Measurements from ENCODE around the gene OSER1.

OSER1 gene

DNA sequence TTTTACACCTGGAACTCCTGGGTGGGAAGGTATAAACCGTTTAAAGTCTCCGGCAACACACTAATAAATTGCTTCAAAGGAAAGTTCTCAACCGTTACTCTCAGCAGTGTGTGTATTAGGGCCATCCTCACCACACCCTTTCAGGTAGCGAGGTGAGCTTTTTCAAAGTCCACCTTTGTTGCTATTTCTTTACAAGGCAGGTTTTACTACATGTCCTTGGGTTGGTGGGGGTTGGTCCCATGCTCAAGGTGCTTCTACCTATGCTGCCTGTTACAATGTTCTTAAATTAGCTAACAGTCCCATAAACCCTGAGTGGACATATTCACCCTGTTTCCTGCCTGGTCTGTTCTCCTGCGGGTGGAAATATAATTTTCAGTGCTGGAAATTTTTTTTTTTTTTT, 13.2 kb upstream of the OSER1 start:
- DNase-seq: no peak

DNA sequence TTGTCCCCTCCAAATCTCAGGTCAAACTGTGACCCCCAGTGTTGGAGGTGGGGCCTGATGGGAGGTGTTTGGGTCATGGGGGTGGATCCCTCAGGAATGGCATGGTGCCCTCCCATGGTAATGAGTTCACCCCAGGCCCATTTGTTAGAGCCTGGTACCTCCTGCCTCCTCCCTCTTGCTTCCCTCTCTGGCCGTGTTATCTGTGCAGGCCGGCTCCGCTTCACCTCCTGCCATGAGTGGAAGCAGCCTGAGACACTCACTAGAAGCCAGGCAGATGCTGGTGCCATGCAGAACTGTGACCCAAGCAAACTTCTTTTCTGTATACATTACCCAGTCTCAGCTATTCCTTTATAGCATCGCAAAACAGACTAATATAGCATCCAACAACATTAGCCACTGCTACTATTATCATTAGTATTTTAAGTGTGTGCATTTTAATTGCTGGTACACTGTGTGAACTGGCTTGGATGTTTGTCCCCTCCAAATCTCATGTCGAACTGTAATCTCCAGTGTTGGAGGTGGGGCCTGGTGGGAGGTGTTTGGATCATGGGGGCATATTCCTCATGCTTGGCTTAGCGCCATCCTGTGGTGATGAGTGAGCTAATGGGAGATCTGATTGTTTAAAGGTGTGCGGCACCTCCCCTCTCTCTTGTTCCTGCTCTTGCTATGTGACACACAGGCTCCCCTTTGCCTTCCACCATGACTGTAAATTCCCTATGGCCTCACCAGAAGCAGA, 12.2 kb upstream of the OSER1 start:
- no peak for DNase-seq

DNA sequence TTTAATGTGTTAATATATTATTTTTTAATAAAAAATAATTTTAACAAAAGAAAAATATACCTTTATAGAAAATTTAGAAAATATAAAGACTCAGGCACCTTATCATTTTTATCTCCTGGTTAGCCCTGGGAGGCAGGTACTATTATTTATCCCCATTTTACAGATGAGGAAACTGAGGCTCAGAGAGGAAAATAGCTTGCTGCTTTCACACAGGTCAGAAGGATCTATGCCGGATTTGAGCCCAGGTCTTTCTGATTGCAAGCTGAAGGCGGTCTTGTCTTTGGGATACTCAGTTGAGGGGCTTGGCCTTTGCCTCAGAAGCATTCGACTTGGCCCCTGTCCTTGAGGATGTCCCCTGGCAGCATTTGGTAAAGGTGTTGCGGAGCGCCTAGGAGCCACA, 11.5 kb upstream of the OSER1 start:
- DNase-seq: no peak

DNA sequence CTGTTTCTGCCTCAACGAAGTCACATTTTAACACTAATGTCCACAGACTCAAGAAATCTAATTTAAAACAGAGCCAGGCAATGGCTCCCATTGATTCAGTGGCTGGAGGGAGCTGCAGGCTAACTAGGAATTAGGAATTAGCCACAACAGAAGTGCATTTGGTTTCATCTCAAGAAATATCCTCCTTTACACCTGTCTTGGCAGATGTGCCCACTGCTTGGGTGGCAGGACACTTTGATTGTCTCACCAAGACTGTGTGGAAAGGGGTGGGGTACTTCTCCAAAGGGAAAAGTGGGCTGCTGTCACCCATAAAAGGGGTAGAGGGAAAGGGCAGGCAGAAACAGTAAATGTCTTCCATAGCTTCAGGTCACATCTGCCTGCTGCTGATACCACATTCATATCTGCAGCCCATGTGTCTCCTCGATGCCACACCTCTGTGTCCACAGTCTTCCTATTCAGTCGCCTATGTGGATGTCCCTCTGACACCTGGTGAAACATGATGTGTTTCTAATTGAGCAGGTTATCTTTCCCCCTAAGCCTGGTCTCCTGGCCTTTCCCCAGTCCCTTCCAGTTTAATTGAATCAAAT, 10.9 kb upstream of the OSER1 start:
- no peak for DNase-seq

DNA sequence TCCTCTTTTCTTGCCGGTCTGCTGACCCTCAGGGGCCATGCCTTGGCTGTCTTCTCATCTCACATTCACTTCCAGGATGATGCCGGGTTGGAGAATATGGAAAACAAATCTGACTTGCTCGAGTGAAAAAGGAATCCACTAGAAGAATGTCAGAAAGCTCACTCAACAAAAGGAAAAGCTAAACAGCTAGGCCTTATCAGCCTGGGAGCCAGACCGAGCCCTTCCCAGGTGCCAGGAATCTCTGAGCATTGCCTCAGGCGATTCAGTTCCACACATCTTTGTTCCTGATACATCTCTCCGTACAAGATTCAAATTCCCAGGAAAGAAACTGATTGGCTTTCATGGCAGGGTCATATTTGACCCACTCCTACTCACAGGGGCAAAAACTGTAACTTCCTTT, 9.2 kb upstream of the OSER1 start:
- DNase-seq: no peak

DNA sequence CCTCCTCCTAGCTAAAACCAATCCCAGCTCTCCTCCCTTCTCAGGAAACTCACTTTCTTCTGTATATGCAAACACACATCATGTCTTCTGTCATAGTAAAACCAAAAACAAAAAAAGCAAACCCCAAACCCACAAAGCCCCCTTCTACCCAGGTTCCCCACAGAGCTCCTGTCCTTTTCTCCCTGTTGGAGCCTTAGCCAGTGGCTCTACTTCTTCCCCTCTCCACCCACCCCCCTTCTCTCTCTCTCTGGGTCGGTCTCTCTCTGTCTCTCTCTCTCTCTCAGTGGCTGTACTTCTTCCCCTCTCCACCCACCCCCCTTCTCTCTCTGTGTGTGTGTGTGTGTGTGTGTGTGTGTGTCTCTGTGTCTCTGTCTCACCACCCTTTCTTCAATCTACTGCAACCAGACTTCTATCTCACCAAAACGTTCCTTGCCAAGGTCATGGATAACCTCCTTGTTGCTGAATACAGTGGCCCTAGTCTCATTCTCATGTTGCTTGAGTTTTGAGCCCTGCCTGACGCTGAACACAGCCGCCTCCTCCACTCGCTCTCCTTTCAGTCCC, 8.7 kb upstream of the OSER1 start:
- no peak for DNase-seq

DNA sequence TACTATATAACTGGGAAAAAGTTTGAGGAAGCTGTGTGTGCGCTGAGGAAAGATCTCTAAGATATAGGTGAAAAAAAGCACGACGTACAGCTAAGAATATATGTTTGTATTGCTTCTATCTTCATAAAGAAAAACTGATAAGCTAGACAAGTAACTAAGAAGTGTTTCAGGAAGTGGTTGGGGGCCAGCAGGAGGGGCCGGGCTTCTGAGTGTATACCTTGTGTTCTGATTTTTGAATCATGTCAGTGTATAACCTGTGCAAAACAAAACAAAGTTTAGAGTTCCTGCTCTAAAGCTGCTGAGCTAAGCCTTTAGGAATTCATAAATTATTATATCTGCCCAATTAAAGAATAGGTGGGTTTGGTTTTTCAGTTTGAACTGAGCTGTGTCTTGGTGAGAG, 7.9 kb upstream of the OSER1 start:
- DNase-seq: no peak

DNA sequence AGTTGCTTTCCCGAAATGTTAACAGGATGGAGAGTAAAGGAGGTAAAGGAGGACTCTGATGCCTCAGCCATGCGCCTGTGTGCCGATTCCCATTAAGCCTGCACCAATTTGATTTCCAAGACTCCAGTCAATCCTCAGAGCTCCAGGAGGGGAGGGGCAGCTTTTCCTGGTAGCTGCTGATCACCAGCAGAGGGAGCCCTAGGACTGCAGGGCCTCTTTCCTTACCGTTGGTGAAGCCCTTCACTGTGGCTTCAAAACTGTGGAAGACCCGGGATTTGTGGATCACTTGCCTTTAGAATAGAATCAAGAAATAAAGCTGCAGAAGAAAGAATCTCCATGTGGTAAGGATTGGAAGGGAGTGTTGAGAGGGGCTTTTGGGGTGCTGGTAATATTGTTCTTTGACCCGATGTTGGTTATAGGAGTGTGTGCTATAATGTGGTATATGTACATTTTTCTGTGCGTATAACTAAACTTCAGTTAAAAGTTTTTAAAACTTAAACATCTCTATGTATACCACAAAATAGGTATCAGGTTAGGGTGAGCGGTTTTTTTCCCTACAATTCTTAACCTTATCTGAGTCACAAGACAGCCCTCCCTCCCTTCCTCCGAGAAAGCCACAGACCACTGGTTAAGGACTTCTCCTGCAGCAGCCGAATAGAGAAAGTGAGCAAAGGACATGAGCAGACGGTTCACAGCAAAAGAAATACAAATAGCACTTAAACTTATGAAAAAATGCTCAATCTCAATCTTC, 6.9 kb upstream of the OSER1 start:
- no peak for DNase-seq

DNA sequence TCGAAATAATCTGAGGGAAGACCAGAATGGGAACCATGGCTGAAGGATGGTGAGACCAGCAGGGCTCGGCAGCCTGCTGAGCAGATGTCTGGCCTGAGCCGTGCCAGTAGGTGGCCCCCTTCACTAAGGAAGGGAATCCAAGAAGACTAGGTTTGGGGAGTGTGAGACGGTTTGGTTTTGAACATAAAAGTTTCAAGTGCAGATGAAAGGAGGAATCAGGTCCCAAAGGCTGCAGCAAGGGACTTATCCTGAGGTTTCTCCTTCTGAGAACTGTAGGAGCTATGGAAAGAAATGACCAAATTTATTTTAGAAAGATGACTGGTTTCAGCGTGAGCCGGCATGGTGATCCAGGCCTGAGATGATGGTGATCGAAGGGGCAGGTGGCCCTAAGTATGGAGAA, 4.6 kb upstream of the OSER1 start:
- no peak for DNase-seq

DNA sequence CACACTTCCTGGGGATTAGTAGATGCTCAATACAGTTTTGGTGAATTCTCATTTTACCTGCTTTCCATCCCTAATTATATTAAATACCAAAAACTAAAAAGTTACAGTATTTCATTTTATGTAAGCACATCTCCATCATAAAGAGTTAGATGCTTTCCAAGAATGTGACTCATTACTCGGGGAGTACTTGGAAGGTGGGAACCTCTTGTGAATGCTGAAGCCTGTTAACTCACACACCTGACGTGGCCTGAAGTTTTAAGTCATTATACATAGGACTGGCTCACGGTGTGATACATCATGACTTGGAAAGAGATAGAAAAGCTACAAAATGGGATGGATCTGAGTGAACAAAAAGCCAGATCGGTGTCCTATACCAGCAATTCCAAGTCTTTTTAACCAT, 2.2 kb upstream of the OSER1 start:
- DNase-seq: no peak

DNA sequence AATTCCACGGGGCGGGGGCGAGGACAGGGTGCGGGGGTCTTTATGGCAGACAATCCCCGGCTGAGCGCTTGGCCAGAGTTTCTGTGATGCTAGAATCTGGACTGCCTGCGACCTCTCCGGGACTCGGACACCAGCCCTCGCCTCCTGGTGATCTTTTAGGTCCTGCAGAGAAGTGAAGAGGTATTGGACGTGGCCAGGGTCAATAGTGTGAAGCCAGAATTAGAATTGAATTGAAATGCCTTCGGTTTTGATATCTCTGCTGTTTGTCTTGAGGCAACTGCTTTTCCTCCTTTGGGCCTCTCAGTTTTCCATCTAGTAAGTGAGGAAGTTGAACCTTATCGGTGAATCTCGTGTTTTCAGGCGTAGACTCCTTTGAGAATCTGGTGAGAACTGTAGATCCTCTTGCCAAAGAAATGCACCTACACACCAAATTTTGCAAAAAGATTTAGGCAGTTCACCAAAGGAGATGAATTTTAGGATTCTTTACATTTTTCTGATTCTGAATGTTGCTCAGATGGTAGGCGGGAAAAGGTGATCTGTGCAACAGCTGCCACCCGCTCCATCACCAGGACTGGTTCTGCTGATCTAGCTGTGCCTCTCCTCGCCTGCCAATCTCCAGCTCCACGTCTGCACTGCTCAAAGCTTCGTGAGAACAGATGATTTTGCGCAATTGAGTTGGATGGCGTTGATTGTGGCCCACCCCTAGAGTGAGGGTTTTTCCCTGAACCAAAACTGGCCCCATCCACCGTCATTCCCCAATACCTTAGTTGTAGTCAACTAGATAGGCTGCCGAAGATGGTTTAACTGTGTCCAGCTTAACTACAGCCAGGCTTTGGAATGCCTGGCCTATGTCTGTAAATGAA, 837 bp upstream of the OSER1 start:
- DNase-seq: no peak

DNA sequence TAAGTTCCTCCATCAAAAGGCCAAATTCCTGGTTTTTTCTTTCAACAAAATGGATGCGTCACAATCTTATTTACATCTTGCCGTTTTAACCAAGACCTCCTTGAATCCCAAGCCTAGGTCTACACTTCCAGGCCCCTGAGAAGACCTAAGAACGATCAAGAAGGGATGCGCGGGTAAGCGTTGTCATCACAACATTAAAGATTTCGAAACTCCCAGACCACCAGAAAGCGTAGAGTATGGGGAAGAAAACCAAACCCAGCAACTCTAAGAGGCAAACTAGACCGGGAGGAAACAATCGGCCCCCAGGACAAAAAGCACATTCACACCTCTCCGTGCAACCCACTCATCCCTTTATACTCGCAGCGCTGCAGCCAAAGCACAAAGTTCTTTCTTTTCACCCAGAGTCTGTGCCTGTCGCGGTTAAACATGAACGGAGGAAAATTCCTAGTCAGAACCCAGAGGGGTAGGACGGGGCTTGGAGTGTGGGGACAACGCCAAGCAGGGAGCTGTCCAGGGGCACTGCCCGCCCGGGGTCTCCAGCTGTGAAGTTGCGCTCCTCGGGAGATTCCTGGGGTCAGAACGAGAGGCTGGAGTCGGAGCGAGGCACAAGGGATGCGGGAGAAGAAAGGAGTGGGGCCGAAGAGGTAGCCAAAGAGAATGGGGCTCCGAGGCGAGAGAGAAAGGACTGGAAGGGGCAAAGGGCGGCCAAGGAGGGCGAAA, 725 bp downstream of the OSER1 start:
- DNase-seq: no peak

DNA sequence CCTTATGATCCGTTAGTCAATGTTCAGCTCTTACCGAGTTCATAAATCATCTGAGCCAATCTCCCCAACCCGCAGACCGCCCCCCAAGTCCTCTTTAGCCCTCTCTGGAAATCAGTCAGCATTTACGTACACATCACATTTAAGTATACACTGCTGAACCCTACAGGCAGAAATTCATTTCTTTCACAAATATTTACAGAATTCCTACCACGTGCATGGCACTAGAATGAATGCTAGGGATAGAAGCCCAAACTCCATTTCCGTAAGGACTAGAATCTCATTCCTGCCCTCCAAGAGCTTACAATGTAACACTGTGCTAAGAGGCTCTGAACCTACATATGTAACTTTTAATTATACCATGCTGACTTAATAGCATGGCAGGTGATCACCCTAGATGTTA, 1.8 kb downstream of the OSER1 start:
- DNase-seq: no peak

DNA sequence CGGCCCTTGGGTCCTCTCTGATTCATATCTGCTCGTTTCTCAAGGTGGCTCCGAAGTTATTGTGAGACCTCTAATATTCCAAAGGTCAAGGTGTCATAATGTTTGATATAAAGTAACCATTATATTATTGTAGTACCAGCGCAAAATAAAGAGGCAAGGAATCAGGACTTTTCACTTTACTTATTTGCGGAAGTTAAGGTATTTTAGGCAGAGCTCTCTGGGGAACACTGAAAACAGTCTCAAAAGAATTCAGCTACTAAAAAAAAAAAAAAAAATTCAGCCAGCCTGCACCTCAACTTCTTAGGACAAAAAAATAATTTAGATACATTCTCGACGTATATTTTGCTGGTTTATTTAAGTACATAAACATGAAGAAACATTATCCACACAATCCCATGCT, 2.4 kb downstream of the OSER1 start:
- DNase-seq: no peak

DNA sequence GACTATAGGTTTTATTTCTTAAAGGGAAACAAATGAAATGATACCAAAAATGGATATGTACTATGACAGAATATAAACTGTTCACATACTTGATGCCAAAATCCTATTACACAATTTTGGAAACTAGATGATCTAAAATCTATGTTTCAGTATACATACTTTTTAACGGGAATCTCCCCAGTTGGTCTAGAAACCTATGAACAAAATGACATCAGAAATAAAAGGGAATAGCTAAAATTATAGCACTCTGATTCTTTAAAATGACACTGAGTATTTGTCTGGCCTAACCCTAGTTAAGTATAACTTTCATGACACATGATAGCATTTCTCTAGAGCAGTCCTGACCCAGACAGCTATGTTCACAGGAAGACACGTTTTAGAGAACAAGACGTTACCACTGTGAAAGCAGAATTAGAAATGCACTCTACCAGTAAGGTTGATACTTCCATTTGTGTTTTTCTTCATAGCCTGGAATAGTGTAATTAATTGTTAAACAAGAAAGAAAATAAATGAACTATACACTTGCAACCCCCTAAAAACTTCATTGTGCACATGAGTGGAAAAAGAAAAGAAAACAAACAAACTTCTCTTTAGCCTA, 3.3 kb downstream of the OSER1 start:
- no peak for DNase-seq

DNA sequence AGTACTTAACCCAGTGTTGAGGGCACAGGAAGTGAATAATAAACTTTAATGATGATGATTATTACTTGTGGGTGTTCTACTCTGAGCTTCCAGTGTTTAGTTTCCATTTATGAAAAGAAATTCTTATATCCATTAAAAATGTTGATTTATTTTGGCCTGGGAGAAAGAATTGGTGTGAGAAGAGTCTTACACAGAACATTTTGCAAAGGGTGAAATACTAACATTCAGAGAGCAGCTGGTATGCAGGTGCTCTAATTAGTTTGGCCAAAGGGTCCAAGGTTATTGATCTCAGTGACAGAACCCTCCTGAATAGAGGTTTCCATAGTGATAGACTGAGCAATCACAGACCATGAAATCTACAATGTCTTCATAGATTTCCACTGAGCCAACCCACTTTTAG, 4.4 kb downstream of the OSER1 start:
- no peak for DNase-seq

DNA sequence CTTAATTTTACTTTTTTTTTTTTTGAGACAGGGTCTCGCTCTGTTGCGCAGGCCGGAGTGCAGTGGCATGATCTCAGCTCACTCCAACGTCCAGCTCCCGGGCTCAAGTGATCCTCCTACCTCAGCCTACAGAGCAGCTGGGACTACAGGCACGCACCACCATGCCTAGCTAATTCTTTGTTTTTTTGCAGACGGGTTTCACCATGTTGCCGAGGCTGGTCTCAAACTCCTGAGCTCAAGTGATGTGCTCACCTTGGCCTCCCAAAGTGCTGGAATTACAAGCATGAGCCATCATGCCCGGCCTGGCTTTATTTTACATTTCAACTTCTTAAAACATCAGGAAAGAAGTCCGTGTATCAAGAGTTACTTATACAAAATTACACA, 5.7 kb downstream of the OSER1 start:
- no peak for DNase-seq

DNA sequence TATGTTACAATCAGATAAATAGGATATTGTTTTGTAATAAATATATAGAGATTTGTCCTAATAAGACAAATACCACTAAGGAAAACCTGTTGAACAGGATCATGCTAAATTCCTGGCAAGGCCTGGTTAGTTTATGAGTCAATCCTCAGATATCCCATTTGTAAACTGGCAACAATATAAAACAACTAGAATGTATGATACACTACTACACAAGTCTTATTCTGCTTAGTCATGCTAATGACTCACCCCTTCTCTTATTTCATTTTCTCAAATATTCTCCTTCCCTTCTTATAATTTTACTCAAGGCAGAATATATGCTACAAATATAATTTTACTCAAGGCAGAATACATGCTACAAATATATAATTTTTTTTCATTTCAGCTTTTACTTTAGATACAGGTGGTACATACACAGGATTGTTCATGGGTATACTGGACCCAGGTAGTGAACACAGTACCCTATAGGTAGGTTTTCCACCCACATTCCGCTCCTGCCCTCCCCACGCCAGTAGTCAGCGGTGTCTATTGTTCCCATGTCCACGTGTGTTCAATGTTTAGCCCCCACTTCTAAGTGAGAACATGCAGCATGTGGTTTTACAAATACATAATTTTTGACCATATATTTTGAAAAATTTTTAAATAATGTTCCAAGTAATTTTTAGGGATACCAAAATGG, 6.3 kb downstream of the OSER1 start:
- no peak for DNase-seq

DNA sequence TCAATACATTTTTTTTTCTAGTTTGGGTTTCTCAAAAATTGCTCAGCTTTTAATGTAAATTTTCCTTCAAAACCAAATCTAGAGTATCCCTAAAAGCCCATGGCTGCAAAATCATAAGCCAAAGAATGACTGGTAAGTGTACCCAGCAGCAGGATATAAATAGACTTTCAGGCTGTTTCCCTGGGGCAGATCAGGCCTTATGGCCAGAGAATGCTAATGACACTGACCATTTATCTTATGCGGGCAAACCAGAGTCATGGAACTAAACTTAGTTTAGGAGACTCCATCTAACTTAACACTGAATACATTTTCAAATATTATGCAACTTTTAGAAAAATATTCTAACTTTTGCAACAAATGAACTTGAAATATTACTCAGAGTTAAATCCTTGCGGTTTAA, 7.4 kb downstream of the OSER1 start:
- no peak for DNase-seq

DNA sequence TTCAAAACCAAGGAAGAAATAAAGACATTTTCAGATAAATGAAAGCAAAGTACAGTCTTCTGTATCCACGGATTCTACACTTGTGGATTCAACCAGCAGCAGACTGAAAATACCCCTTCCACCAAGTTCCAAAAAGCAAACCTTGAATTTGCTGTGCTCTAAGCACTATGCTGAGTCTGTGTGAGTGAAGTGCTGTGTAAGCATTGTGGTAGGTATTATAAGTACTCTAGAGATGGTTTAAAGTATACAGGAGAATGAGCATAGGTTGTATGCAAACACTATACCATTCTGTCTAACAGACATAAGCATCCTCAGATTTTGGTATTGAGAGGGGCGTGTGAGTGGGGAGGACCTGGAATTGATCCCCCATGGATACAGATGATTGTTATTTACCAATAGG, 9.6 kb downstream of the OSER1 start:
- DNase-seq: no peak

DNA sequence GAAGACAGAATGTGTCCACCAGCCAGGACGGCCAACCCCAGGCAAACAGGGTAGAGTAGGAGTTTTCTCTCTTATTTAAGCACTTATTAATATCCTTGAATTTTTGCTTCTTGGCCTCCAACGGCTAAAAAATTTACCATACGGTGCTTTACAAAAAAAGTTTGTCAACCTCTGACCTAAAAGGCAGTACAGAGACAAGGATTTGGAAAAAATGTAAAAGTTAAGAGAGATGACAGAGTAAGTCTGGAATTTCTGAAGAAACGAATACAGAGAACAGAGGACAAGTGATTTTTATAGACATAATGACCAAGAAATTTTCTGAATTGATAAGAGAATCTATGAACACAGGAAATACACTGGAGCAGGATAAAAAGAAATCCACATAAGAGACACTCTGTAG, 10.2 kb downstream of the OSER1 start:
- DNase-seq: no peak

DNA sequence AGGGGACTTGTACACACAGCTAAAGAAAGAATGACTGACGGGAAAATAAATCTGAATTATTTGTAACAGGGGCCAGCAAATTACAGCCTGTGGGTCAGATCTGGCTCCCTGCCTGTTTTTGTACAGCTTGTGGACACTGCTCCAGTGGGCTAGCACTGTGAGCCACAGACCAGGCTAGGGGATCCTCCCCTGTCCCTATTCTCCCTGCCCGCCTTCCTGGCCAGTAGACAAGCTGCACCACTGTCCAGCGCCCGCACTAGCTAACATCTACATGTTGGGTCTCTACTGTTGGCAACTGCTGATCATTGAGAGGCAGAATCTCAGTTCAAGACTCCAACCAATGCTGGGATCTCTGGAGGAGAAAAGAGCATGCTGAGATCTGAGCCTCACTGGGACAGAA, 10.7 kb downstream of the OSER1 start:
- DNase-seq: no peak

Data from SIG-M5 (cell line).